Measurements from ENCODE around the gene ATP6V1G2.

The ATP6V1G2 gene

DNA sequence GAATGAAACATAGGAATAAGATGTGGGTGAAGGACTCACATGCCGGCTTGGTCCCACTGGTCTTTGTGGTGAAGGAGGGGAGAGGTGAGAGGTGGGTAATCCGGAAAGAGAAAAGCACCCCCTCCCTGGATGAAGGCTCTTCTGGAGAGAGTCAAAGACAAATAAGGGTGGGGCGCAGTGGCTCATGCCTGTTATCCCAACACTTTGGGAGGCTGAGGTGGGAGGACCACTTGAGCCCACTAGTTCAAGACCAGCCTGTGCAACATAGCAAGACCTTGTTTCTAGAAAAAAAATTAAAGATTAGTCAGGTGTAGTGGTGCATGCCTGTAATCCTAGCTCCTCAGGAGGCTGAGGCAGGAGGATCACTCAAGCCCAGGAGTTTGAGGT is 32.7 kb upstream of the ATP6V1G2 start:
- H3K27ac ChIP-seq (ENCODE audit: low read length): no peak overlapping the region
- H3K4me2 ChIP-seq (ENCODE audit: insufficient read depth, low read length): no peak overlapping the region
- H3K79me2 ChIP-seq (ENCODE audit: insufficient read depth, low read length): peaks cover 4% of the 10 kb centered on the region; the same call in 1 of the 2 replicates
- ATAC-seq (ENCODE audit: insufficient read depth, low read depth) (no peak), DNase-seq (no peak)
- TF ChIP-seq CTCF (IDR thresholded peaks at IDR 0.05; ENCODE audit: borderline replicate concordance, extremely low read depth, low read length, poor library complexity, severe bottlenecking): no peak
- TF ChIP-seq EZH2 (IDR thresholded peaks at IDR 0.05; ENCODE audit: borderline replicate concordance, low read depth, low read length, severe bottlenecking): no peak
- H3K9ac ChIP-seq (ENCODE audit: low read depth, low read length): no peak overlapping the region
- peaks cover 10% of the 10 kb centered on the region for H3K27me3 ChIP-seq (ENCODE audit: insufficient read depth, low read length, poor library complexity)
- peaks cover 57% of the 10 kb centered on the region for H3K4me1 ChIP-seq (ENCODE audit: insufficient read depth, low read length)
- no peaks in the 10 kb centered on the region for H4K20me1 ChIP-seq (ENCODE audit: insufficient read depth, low read length)
- H3K36me3 ChIP-seq (ENCODE audit: insufficient read depth, low read length): no peaks in the 10 kb centered on the region; the same call in 1 of the 2 replicates
- no peak overlapping the region for H3K4me3 ChIP-seq (ENCODE audit: low read depth in 1 of 2, low read length in 2 of 2)
- no peak overlapping the region for H2AFZ ChIP-seq (ENCODE audit: low read depth, low read length)
- no peaks in the 10 kb centered on the region for H3K9me3 ChIP-seq (ENCODE audit: insufficient read depth, low read length, severe bottlenecking)

DNA sequence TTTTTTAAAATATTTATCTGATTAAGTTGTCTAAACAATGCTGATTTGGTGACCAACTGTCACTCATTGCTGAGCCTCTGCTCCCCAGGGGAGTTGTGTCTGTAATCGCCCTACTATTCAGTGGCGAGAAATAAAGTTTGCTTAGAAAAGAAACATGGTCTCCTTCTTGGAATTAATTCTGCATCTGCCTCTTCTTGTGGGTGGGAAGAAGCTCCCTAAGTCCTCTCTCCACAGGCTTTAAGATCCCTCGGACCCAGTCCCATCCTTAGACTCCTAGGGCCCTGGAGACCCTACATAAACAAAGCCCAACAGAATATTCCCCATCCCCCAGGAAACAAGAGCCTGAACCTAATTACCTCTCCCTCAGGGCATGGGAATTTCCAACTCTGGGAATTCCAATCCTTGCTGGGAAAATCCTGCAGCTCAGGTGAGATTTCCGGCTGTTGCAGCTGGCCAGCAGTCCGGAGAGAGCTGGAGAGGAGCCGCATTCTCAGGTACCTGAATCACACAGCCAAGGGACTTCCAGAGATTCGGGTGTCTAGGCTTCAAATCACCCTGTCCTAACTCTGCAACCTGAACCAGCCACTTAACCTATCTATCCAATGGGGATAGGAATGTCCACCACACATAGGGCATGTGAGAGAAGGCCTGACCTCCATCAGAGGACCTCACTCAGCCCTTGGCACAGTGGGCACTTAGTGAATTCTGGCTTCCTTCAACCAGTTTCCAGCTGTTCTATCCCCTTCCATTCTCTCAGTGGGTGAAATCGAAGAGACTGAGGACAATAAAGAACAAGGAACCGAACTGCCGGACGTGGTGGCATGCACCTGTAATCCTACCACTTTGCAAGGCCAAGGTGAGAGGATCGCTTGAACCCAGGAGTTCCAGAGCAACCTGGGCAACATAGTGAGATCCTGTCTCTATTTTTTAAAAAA is 32.0 kb upstream of the ATP6V1G2 start:
- DNase-seq (no peak), ATAC-seq (ENCODE audit: insufficient read depth, low read depth) (no peak)
- Histone ChIP-seq H3K4me3 (ENCODE audit: low read depth in 1 of 2, low read length in 2 of 2) (no peak overlapping the region), H3K36me3 (ENCODE audit: insufficient read depth, low read length) (no peaks in the 10 kb centered on the region; the same call in 1 of the 2 replicates), H3K27ac (ENCODE audit: low read length) (no peak overlapping the region), H3K9me3 (ENCODE audit: insufficient read depth, low read length, severe bottlenecking) (no peaks in the 10 kb centered on the region), H2AFZ (ENCODE audit: low read depth, low read length) (no peak overlapping the region), H3K4me1 (ENCODE audit: insufficient read depth, low read length) (peaks cover 57% of the 10 kb centered on the region), H3K4me2 (ENCODE audit: insufficient read depth, low read length) (no peak overlapping the region), H3K27me3 (ENCODE audit: insufficient read depth, low read length, poor library complexity) (peaks cover 10% of the 10 kb centered on the region), H3K79me2 (ENCODE audit: insufficient read depth, low read length) (peaks cover 4% of the 10 kb centered on the region; the same call in 1 of the 2 replicates), H3K9ac (ENCODE audit: low read depth, low read length) (no peak overlapping the region), H4K20me1 (ENCODE audit: insufficient read depth, low read length) (no peaks in the 10 kb centered on the region)
- TF ChIP-seq CTCF (IDR thresholded peaks at IDR 0.05; ENCODE audit: borderline replicate concordance, extremely low read depth, low read length, poor library complexity, severe bottlenecking): no peak
- TF ChIP-seq EZH2 (IDR thresholded peaks at IDR 0.05; ENCODE audit: borderline replicate concordance, low read depth, low read length, severe bottlenecking): no peak

DNA sequence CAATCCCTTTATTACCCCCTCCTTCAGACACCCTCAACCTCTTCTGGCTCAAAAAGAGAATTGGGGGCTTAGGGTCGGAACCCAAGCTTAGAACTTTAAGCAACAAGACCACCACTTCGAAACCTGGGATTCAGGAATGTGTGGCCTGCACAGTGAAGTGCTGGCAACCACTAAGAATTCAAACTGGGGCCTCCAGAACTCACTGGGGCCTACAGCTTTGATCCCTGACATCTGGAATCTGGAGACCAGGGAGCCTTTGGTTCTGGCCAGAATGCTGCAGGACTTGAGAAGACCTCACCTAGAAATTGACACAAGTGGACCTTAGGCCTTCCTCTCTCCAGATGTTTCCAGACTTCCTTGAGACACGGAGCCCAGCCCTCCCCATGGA is 31.2 kb upstream of the ATP6V1G2 start:
- H4K20me1 ChIP-seq (ENCODE audit: insufficient read depth, low read length): no peaks in the 10 kb centered on the region
- no peak overlapping the region for H3K27ac ChIP-seq (ENCODE audit: low read length)
- DNase-seq: no peak
- no peaks in the 10 kb centered on the region for H3K9me3 ChIP-seq (ENCODE audit: insufficient read depth, low read length, severe bottlenecking)
- no peak overlapping the region for H3K9ac ChIP-seq (ENCODE audit: low read depth, low read length)
- no peak overlapping the region for H2AFZ ChIP-seq (ENCODE audit: low read depth, low read length)
- no peak for ATAC-seq (ENCODE audit: insufficient read depth, low read depth)
- peaks cover 4% of the 10 kb centered on the region; the same call in 1 of the 2 replicates for H3K79me2 ChIP-seq (ENCODE audit: insufficient read depth, low read length)
- peaks cover 52% of the 10 kb centered on the region for H3K4me1 ChIP-seq (ENCODE audit: insufficient read depth, low read length)
- no peak overlapping the region for H3K4me3 ChIP-seq (ENCODE audit: low read depth in 1 of 2, low read length in 2 of 2)
- TF ChIP-seq CTCF (IDR thresholded peaks at IDR 0.05; ENCODE audit: borderline replicate concordance, extremely low read depth, low read length, poor library complexity, severe bottlenecking): no peak
- no peak for TF ChIP-seq EZH2 (IDR thresholded peaks at IDR 0.05; ENCODE audit: borderline replicate concordance, low read depth, low read length, severe bottlenecking)
- peaks cover 10% of the 10 kb centered on the region for H3K27me3 ChIP-seq (ENCODE audit: insufficient read depth, low read length, poor library complexity)
- no peak overlapping the region for H3K4me2 ChIP-seq (ENCODE audit: insufficient read depth, low read length)
- no peaks in the 10 kb centered on the region; the same call in 1 of the 2 replicates for H3K36me3 ChIP-seq (ENCODE audit: insufficient read depth, low read length)

All from DND-41 (cell line).